Mesodermal cell (in vitro differentiated cells): ENCODE results near the gene ELAPOR2.

Experiments used
- H3K27ac ChIP-seq: 2 replicates; pipeline ENCODE4 v1.7.0; 2013; ENCODE audit warnings: mild to moderate bottlenecking, low read depth, low read length, moderate library complexity; ENCODE audit not compliant: severe bottlenecking
- H3K36me3 ChIP-seq: 2 replicates; pipeline ENCODE4 v1.7.1; 2013; ENCODE audit warnings: mild to moderate bottlenecking, low read length, moderate library complexity; ENCODE audit not compliant: control insufficient read depth, insufficient read depth
- H3K4me1 ChIP-seq: one replicate; pipeline ENCODE4 v1.7.1; 2013; ENCODE audit warnings: mild to moderate bottlenecking, low read length; ENCODE audit not compliant: insufficient read depth, control insufficient read depth, poor library complexity, severe bottlenecking
- H3K4me3 ChIP-seq: 2 replicates; pipeline ENCODE4 v1.7.0; 2013; ENCODE audit warnings: low read length, control low read depth, mild to moderate bottlenecking; ENCODE audit not compliant: insufficient read depth, poor library complexity, severe bottlenecking; ENCODE audit errors: extremely low read depth
- H3K9me3 ChIP-seq: 2 replicates; pipeline ENCODE4 v1.7.1; 2013; ENCODE audit warnings: mild to moderate bottlenecking, low read length, moderate library complexity; ENCODE audit not compliant: control insufficient read depth
- WGBS, 2 experiments: methylation state at CpG; one replicate each; pipeline ENCODE4 v1.1.5; 2013; ENCODE audit warnings: missing lambda C conversion rate in 2 of 2; ENCODE audit not compliant: insufficient coverage in 2 of 2; 5-methylcytosine and 5-hydroxymethylcytosine counted together

Gene ELAPOR2

GRCh38 chr7:87013136-87013839 is 46.2 kb downstream of the ELAPOR2 start:
- 87 to 100% methylated on average over 1 to 2 of the region's 3 CpGs for WGBS, 2 experiments
- Histone ChIP-seq H3K9me3 (no peaks in the 10 kb centered on the region), H3K4me3 (no peak overlapping the region), H3K4me1 (no peaks in the 10 kb centered on the region), H3K36me3 (no peaks in the 10 kb centered on the region), H3K27ac (no peak overlapping the region)
